GM21786 (cell line): ENCODE measurements around the gene SAAL1.

Experiments
- ATAC-seq: cut with Tn5 transposase; IDR thresholded peaks from one replicate; pipeline ENCODE4 v1.9.1; 2021; ENCODE audit not compliant: unreplicated experiment

The SAAL1 gene

DNA sequence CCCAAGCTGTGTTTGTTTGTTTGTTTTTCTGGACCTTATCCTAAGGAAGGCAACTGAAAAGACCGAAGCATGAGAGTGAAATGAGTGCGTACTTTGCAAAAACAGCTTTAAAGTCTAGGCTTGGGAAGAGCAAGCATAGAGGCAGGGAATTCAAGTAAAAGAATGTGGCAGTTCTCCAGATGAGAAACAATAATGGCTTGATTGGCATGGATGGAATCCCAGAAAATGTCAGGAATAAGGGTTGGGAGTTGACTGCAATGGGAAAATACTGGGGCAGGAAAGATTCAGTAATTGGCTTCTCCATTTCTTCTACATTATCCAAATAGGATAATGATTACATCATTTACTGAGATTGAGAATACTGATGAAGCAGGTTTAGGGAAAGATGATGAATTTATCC lies 17.5 kb downstream of the SAAL1 start:
- no peak for ATAC-seq

DNA sequence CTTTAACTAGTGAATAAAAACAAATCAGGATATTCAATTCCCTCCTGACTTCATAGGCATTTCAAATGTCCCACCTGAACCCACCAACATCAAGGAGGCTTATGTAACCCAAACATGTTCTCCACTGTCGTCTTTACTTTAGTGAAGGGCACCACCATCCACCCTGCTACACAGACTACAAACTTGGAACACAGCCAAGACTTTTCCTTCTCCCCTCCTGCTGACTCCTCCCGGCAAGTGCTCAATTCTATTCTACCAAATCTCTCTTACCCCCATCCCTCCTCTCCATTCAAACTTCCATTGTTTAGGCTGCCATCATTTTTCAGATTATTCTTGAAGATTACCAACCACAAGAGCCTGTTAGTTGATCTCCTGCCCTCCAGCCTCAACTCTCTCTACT lies 24.3 kb downstream of the SAAL1 start:
- ATAC-seq: no peak

DNA sequence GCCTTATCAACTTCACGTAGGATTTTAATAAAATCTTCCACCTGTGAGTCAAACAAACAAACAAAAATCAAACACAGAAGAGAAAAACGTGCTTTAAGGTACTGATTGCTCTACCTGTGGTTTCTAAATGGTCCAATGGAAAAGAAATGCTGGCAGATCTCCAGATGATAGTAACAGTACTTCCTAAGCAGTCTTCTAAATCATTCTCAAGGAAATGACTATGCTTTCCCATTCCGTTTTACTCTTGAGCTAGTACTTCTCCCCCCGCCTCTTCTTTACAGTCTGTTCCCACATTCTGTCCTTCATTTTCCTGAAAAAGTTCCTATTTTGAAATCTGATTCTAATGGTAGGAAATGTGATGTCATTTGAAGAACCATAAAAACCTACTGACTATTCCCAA lies 25.4 kb downstream of the SAAL1 start:
- no peak for ATAC-seq

DNA sequence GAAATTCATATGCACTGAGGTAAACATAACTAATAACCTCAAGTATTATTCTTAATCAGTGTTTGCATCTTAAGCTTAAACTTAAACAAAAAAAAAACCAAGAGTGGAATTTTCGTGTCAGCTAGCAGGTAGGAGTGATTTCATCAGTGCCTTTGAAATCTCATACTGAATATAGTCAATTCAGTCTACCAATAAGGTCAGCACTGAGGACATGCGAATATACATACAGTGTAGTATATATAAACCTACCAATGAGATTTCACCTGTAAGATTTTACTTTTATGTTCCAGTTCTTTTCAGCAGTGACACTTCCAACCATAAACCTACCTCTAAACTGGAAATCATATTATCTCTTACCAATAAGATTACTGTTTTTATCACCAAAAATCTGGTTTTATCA lies 27.0 kb downstream of the SAAL1 start:
- ATAC-seq: no peak

DNA sequence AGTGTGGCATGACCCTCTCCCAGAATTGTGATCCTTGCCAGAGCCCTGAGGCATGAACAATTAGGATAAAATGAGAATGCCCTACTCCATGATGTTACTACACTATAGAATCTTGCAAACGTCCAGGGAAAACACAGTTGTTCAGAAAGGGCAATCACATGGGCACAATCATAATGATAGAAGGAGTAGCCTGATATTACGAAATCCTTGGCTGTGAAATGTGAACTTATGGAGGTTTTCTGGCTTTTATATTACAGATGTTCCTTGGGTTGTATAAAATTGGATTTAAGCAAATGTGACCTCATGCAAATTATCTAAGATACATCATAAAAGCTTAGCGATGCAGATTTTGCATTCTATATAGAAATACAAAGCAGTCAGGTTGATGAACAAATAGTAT lies 30.4 kb downstream of the SAAL1 start:
- ATAC-seq: no peak

DNA sequence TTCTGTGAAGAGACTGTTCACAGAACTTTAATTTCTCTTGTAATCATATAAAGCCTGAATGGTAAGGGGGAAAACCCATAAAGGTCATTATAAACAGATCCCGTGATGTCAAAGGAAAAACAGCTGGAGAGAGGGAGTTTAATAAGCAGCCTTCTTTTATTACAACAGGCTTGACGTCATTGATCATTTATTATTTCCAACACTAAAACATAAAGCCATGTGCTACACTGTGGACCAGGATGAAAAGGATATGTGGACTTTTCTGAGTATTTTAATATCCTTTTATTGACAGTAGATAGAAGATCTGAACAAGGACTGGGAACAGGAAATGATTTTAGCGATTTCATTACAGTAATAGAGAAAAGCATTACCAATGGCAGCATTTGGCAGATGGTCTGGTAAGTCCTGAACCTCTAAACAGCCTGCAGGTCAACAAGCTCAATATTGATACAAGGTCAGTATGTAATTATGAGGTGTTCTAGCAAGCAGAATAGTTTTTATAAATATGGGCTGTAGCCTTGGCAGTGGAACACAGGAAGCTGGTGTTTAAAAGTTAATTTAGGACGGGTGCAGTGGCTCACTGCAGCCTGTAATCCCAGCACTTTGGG lies 34.7 kb downstream of the SAAL1 start:
- ATAC-seq: no peak

DNA sequence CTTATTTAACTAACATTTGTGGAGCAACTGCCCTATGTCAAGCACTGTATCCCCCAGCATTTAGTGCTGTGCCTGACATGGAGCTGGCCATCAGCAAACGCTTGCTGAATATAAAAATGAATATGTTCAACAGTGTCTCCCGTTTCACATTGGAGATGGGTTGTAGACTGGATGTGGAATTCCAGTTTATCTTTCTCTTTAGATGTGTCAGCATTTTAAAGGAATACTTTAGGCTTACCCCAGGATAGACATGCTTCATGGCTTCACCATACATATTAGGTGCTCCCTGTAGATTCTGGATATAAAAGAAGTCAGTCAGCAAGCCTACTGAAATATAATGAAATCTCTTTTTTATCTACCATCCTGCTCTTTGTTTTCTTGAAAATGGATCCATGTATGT lies 38.5 kb downstream of the SAAL1 start:
- ATAC-seq: no peak

DNA sequence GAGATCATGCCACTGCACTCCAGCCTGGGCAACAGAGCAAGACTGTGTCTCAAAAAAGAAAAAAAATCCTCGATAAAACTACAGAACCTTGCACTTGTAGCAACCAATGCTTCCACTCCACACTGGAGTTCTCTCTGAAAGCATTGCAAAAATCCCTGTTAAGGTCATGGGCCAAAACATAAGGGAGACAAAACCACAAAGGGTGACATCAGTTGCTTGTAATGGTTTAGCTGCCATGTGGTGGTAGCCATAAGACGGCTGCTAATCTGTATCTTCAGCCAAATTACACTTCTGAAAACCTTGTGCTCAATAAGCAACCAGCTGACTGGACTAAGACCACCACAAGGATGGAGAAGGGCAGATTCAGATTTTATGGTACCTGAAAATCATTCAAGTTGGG lies 39.3 kb downstream of the SAAL1 start:
- ATAC-seq: no peak

DNA sequence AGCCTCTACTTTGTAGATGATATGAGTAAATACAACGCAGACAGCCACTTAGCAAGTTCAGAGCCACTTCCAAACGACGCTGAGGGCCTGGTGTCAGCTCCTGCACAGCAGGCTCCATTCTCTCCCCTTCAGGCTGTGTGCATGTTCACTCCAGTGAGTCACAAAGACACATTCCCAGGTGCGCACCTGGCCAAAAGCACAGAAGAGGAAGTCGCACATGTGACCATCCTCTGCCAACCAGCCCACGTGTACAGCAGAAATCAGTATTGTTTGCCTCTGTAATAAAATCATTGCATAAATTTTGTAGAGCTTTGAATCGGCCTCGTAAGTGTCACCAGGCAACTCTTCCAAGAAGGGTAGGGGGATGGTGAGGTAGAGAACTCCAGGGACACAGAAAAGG lies 40.3 kb downstream of the SAAL1 start:
- ATAC-seq: no peak

DNA sequence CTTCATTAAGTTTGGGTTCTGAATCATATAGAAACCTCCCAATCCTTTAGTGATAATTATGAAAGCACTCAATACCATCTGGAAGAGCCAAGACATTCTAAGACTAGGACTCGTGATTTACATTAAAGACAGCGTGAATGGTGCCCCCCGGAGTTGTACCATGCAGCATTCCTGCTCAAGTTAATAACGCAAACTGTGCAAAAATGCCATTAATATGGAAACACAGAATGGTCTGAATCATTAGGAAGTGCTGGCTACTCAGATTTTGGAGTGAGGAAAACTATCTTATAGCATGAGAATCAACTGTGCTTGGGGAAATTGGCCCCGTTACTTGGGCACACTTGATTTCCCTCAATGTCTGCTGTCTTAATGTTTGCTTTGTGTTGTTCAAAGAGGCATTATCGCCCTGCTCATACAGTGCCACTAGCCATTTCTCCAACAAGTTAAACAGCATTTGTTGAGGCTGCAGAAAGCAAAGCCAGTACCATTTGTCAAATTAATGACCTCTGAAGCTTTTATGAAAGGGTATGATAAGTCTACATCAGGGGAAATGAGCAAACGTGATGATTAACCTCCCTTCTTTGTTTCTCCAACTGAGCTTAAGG lies 41.3 kb downstream of the SAAL1 start:
- no peak for ATAC-seq

DNA sequence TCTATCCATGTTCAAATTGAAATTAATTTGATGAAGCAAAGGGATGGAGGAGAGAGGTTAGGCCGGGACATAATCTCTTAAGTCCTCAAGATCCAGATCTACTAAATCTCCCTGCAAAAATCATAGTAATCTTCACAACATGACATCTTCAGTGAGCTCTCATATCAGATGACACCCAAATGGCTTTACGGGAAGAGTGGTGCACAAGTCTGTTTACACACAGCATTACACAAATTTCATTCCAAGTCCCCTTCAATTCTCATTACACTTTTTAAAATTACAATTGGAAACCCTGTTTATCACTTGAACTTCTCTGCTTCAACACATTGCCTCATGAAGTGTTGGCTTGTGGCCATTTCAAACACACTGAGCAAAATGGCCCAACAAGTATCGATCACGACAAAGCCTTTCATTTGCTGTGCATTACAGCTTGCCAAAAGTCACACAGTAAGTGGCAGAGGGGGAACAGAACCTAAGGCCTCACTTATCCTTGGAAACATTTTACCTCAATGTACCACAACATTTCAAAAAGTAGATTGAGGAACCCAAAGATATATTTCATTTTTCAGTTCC lies 41.9 kb downstream of the SAAL1 start:
- no peak for ATAC-seq

DNA sequence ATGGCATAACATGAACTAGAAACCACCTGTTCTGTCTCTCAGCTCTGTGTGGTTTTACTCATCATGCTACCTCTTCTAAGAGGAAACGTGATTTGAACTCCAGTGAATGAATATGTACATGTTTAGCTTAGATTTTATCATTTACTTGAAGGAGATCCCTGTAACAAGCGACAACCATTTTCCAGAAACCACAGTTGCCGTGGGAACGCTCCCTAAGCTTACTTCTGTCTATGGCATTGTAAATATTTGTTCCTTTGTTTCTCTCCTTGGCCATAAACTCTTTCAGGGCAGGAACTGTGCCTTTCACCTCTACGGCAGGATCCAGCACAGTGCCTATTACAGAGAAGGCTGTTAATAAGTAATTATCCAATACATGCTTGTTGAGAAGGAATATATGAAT lies 42.8 kb downstream of the SAAL1 start:
- ATAC-seq: no peak

DNA sequence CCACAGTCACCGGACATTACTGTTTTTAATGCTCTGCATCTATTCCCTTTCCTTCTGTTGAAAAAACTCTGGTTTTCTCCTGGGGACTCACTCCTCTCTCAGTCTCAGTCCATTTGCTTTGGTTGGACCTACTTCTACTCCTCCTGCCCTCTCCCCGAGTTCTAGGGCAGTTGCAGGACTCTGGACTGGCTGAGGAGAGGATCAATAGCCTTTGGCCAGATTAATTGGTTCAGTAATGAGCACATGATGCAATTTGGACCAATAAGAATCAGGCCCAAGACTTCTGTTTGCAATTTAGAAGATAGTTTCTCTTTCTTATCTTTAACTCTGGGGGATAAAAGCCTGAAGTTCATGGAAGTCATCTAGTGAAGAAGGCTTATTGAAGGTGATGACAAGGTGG lies 44.5 kb downstream of the SAAL1 start:
- no peak for ATAC-seq

DNA sequence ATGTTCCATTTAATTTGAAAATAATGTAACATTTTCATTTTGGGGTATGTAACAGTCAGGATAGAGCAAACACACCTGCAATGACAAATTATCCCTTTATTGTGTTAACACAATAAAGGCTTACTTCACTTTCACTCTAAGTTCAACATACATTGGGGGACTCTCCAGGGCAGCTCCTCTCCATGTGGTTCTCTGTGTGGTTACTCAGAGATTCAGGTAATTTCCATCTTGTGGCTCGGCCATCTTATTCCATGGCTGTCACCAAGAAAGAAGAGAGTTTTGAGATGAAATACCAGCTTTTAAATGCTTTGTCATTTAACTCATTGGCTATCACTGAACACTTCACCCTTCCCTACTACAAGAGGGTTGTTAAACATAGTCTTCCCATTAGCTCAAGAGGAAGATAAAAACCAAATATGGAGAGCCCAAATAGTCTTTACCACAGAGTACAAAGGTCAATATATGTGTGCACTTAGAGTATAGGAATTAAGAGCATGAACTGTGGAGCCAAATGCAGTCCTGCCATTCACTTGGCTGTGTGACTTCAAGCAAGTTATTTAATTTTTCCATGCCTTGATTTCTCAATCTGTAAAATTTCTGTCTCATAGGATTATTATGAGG lies 49.2 kb downstream of the SAAL1 start:
- ATAC-seq: no peak

DNA sequence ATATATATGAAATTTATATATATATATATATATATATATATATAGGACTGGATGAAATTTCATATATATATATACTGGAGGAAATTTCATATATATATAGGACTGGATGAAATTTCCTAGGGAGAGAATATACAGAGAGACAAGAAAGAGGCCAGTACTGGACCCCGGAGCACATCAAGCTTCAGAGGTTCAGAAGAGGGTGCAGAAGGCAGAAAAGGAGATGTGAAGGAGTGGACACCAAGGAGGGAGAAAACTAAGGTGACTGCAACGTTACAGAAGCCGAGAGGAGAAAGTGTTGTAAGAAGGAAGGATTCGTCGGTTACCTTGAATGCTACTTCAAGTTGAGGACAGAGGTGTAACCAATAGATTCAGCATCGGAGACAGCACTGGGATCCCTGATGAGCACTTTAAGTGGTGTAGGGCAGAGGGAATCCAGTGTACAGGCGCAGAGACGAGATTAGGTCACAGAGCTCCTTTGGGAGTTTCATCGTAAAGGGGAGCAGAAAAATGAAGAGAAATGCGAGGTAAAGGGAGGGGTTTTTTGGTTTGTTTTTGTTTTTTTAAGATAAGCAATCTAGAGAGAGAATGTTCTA lies 51.3 kb downstream of the SAAL1 start:
- ATAC-seq: no peak

DNA sequence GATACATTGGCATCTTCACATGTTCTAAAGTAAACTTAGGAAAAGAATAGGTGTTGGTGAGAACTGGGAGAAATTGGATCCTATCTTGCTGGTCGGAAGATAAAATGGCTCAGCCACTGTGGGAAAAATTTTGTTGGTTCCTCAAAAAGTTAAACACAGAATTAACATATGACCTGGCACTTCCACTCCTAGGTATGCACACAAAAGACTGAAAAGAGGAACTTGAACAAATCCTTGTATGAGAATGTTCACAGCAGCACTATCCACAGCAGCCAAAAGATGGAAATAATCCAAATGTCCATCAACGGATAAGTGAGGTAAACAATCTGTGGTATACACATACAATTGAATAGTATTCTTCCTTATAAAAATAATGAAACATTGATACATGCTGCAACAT lies 55.0 kb downstream of the SAAL1 start:
- no peak for ATAC-seq

DNA sequence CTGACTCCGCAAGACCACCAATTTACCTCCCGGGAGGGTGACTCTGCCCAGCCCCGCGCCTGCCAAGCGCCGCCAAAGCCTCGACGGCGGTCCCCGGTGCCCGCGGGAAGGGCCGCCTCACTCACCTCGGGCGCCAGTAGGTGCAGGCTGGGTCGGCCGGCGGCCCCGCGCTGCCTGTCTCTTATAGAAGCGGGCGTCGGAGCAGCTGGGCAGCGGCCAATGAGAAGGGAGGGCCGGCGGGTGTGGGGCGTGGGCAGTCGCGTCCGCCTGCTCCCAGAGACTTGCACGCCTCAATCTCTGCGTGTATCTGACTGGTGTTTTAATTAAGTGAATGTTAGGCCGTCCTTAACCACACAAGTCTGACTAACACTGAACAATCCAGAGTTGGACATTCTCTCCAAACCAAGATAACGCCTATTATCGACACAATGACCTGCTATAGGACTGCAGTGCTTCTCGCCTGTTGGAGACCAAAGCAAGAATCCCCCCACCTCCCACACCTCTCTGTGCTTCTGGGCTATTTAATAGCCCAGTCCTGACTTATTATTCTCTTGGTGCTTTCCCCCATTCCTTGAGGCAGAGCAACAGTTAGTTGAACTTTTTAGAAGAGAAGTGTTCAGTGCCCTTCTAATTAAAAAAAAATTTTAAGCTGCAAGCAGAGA lies 59.6 kb downstream of the SAAL1 start, which contains the start of gene TPH1:
TSS of gene TPH1 (minus strand) at position 154 of the 662 bp plus-strand sequence. CDS start 5,507 bp downstream, outside the sequence.
- no peak for ATAC-seq

DNA sequence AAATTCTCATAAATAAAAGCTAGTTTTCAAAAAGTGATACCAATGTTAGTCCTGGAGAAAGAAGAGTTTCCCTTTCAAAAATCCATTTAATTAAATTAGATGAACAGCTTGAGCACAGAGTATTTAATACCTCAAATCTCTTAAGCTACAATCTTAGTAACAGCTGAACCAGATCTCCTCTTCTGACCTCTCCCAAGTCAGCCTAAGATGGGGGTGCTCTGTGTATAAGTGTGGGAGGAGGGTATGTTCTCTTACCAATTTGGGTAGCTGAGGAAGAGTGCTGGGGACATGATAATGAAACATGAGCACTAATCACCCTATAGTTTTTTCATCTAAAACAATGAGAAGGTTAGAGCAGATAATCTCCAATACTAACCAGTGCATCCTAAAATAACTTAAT lies 69.4 kb downstream of the SAAL1 start:
- ATAC-seq: no peak
